Measurements from ENCODE around the gene COL4A6.

Gene COL4A6

DNA sequence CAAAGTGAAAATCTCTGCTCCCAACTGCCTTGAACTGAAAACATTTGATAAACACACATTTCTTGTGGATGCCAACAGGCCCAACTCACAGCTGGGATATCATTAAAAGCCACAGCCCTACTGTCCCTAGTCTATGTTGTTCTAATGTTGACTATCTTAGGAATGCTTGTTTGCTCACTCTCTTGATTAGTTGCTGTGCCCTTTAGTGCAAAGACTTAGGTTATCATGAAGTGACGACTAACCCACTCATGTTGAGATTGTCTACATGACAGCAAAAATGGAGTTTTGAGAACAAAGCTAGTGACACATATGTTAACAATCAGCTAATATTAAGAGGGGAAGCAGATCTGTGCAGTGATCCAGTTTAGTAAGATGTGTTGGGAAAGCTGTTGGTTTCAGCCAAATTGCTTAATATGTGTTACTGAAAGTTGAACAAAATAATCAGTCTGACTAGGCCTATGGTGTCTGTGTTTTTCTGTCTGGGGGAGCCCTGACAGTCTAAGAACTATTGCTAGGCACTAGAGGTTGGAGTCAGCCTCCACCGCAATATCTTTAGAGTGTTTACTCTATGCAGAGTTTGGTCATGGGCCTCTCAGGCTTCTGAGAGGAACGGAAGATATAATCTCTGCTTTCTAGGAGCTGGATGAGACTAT is 221.2 kb downstream of the COL4A6 start:
- DNase-seq (ENCODE audit: low read depth), result no peak

DNA sequence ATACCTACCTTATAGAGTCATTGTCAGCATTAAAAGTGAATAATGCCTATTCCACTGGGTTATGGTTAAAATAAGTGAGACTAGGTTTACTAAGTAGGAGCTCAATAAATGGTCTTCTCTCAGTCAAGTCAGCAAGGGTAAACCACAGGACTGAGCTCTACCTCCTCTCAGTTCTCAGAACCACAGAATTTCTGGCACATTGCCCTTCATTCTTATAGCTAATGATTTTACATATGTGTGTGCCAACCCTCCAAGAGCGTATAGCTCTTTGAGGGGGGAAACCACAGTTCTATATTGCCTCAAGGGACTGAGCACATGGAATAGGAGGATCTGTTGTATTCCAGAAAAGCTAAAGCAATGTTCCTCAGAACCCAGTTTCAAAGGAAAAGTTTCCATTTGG is 221.8 kb downstream of the COL4A6 start:
- DNase-seq (ENCODE audit: low read depth), result no peak

DNA sequence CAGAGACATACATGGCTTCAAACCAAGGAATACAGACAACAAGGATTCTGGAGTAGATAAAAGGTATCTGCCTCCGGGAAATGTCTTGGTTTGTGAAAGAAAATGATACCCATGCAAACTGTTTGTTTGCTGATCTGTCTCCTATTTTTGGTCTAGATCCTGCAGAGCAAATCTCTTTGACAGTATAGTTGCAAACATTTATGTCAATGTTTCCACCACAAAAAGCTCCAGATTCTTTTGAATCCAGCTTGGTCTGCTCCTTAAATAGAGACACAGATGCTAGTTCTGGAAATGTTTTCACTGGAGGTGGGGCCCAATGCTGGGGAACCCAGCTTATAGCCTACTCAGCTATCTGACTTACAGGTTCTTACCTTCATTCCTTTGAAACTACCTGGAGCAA is 226.9 kb downstream of the COL4A6 start:
- no peak for DNase-seq (ENCODE audit: low read depth)

DNA sequence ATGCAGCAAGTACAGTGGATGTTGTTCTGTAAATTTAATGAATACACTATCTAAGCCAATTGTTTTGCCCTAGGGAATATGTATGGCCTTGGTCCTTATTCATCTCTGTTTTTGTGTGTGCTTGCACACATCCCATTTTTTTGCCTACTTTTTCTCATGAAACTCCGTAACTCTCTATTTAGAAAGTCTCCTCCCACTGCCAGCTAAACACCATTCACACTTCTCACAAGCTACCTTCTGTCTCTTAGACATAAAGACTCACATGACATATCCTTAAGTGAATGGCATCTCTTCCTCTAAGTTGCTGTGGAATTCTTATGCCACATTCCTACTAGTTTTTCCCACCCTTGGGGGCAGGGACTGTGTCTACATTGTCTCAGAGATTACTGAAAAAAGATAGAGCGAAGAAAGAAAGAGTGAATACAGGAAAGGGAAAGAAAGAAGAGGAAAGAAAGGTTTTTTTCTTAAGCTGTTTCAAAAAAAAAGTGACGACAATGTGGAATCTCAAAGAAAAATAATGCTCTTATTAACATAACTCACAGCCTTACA is 229.1 kb downstream of the COL4A6 start:
- no peak for DNase-seq (ENCODE audit: low read depth)

DNA sequence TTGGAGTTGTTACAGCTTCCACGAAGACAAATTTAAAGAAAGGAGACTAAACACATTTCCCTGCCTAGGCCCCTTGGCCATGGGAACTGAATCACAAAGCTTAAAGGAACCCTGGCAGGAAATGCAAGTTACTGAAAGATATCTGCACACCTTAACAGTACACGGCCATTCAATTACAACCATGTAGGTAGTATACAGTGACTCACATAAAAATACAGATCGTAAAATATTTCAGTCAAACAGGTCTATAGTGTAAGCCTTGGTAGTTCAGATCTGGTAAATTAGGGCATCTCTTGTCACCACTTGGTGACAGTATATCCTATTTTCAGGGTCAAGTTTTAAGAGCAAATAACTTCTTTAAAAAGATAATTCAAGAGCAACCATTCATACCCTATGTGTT is 234.7 kb downstream of the COL4A6 start:
- DNase-seq (ENCODE audit: low read depth), result no peak

DNA sequence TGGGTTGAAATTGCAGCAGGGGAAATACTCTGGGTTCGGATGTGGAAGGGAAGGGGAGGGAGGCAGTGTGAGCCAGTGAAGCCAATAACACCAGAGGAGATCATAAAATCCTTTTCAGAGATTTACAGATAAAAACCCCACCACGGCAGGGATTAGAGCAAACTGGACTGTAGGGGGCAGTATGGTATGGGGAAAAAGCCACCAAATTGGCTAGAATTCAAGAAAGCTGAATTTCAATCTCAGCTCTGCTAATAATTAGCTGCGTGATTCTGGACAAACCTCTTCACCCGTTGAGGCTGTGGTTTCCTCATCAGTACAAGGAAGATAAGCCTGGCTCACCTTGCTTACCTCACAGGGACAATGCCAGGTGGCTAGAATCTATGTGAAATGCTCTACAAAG is 238.5 kb downstream of the COL4A6 start:
- no peak for DNase-seq (ENCODE audit: low read depth)

DNA sequence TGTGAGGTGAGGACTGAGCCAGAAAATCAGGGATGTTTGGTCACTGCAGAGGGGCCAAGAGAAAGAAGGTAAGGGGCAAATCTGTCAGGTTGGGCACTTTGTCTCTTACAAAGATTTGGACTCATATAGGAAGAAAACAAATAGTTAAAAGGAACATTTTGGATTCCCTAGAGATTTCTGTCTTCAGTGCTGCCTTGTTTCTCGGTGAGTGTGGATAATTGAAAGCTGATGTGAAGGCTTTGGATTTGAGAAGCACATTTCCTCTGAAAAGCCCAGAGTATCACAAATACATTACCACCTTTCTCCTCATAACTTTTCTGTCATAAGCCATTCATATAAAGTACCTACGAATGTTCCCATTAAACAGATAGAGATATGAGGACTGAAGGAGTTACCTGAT is 239.2 kb downstream of the COL4A6 start:
- no peak for DNase-seq (ENCODE audit: low read depth)

DNA sequence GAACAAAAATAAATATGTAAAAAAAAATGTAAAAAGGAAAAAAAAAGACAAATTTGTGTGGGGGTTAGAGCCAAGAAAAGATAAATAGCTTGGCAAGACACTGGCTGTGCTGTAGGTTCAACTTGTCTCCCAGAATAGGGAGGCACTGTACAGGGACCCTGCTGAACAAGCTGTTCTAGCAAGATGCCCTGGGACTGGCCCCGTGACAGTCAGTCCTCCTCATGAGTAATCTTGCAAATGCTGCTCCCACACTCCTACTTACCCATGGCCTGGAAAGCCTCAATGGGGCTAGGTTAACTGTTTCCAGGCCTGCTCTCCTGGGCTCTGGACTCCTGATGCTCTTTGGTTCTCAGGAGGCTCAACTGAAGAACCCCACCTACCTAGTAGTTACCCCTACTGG is 239.8 kb downstream of the COL4A6 start:
- no peak for DNase-seq (ENCODE audit: low read depth)

DNA sequence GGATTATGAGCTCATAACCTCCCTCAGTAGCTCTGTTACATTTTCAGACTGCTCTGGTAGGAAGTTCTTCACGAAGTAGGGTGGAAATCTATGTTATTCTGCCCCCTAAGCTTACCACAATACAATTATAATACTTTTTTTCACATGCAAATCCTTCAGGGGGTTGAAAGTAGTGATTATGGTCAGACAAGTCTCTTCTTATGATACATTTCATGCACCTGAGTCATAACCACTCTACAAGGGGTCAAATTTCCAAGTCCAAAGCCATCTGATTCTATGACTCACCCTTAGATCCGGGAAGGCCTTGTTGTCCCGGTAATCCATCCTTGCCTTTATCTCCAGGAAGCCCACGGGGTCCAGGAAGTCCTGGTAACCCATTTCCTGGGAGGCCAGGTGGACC is 251.4 kb downstream of the COL4A6 start:
- peak; percentile 56 for DNase-seq (ENCODE audit: low read depth)

DNA sequence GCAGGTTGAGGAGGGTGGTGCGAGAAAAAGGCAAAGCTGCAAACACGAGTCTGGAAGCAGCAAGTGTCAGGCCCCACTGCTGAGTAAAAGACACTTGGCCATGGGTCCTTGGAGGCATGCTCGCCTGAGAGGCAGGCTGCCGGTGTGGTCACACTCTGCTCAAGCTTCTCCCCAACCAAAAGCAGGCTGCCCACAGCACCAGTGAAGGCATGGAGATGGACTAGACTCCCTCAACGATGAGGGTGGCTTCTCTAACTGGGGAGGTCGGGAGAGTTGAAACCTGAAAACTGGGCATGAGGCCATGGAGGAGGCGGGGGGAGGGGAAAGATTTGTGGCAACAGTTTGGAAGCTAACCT is 260.1 kb downstream of the COL4A6 start:
- DNase-seq (ENCODE audit: low read depth), result no peak

DNA sequence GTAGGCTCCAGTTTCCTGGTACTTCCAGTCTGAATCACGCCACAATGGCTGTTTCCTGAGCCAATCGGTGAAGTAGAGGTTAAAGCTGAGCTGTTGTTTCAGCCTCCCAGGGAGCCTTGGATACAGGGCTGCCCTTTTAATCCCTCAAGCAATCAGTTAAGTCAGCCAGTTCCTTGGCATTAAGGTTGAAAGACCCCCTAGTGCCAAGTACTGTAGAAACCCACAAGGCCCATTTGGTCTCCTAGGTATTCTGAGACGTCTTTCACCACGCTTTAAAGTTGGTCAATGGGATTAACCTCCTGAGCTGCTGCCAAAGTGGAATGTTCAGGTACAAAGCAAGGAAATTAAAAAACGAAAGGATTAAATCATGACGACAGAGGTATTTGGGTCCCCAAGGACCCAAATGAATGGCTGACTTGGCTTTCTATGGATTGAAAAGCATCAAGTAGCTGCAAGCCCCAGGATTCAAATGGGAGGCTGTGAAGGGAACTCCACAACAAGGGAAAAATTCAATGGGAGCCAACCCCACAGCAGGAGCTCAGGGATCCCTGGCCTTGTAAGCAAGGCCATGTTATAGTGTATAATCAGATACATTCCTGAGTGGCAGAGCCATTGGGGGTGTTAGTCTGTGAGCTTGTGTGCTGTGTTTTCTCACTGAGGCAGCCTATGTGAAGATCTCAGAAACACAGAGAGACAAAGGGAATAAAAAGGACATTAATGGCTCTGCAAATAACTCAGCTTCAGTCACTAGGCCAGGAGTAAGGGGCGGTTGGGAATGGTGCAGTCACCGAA is 260.7 kb downstream of the COL4A6 start:
- no peak for DNase-seq (ENCODE audit: low read depth)

DNA sequence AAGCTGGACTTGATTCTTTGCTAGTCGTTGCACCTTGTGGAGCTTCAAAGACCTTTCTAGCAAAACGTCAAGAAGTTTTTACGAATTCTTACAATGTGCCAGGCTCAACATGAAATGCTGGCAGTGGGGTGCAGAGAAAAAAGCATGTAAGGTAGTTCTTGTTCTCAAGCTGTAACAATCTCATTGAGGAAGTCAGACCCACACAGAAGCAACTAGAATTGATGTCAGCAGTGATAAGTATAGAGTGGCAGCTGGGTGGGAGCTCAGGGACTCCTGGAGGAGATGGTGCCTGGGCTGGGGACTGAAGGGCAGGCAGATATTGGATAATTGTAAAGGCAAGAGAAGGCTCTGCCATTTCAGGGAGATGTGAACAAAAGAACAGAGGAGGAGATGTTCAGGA is 264.3 kb downstream of the COL4A6 start:
- DNase-seq (ENCODE audit: low read depth), result no peak

DNA sequence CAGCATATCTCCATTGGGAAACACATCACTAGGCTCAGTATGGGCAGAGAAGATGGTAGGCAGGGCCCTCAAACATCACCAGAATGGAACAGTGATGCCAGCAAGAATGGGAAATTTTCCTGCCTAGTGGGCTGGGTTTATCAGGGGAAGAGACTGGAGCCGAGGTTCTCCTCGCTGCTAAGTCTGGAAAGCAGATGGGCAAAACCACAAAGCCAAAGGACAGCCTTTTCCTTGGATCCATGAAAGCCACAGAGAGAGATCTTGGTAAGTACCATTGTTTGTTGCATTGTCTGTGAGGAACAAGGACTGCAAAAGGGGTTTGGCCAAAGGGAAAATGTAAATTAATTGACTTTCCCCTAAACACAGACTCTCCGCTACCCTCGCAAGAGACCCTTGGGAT is 266.6 kb downstream of the COL4A6 start:
- DNase-seq (ENCODE audit: low read depth), result no peak

DNA sequence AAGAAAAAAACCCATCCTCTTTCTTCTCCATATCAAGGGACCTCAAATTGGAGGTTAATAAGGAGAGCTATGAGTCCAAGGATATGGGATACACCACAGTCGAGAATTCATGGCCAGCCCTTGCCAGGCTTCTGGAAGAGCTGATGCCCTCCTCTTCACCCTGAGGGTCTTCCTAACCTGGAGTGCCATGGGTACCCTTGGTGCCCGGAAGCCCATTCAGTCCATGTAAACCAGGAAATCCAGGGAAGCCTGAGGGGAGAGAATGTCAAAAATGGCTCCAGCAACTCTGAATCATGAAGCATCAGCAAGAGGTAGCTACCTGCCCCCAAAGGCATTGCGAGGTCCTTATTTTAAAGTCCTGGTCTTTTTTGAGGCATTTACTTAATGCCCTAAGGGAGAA is 268.5 kb downstream of the COL4A6 start:
- no peak for DNase-seq (ENCODE audit: low read depth)

DNA sequence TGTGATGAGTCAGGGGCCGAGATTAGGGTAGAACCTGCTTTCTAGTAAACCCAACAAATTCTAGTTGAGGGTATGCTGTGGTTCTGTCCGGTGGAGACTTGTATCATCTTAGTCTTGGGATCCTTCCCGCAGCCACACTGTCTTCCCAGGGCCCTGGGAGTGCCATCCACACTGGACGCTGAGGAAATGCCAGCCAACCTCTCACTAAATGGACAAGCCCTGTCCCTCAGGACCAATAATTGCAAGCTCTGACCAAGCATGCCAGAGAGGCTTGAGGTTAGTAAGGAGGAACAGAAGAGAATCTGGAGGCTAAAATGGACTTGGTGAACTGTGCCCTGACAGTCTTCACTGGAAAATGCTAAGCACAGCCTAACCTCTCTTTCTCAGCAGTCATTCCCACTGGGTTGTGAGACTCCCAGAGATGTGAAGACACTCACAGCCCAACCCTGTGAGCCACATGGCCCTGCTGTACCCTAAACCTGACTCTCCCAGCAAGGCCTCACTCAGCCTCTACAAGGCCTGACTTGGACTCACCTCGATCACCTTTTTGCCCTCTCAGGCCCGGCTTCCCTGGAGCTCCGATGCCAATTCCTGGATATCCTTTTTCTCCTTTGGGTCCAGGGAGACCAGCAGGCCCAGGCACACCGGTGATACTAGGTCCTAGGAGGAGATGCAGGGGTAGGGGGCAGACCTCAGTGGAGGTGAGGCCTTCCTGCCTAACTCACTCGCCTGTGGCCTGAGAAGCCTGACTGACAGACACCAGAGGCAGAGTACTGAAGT is 269.1 kb downstream of the COL4A6 start:
- no peak for DNase-seq (ENCODE audit: low read depth)

DNA sequence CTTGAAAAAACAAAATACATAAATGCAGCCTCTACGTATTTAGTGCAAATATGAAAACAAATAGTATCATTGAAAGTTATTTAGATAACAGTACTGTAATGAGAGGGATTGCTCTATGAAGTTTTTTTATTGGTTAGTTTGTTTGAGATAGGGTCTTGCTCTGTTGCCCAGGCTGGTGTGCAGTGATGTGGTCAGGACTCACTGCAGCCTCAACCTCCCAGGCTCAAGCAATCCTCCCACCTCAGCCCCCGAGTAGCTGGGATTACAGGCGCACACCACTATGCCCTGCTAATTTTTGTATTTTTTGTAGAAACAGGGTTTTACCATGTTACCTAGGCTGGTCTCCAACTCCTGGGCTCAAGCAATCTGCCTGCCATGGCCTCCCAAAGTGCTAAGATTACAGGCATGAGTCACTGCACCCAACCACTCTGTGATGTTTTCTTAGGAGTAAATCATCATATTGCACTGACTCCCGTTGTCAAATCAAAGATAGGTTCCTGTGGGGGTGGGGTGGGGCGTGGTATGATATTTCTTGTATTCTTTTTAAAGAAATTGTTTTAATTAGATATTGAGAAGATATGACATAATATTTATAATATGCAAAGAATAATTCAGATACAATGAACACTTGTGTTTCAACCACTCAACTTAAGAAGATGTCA is 270.9 kb downstream of the COL4A6 start:
- no peak for DNase-seq (ENCODE audit: low read depth)

DNA sequence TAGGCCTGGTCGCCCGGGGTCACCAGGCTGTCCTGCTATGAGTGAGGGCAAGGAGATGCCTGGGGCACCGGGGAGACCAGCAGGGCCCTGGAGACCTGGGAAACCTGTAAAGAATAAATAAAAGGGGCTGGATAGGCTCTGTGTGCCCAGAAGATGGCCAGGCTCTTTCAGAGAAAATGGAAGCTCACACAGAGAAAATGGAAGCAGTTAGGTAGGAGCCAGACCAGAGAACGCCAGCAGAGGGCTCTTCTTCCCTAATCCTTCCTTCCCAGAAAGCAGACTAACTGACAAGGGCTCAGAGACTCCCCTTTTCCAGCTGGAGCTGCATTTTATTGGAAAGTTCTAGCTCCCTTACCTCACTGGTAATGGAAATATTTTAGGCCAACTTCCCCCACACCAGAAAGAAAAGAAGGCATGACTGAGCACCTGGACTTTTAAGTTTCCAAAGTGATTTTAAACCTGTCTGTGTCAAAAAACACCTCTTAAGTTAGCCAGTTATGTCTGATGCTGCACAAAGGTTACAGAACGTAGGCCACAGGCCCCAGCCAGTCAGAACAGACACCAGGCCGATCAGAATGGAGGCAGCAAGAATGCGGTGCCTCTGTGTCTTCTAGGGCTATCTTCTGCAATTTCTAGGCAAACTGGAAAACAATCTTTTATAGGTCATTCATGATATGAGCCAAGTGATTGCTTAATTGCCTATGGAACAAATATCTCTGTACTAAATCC is 272.7 kb downstream of the COL4A6 start:
- DNase-seq (ENCODE audit: low read depth), result no peak

DNA sequence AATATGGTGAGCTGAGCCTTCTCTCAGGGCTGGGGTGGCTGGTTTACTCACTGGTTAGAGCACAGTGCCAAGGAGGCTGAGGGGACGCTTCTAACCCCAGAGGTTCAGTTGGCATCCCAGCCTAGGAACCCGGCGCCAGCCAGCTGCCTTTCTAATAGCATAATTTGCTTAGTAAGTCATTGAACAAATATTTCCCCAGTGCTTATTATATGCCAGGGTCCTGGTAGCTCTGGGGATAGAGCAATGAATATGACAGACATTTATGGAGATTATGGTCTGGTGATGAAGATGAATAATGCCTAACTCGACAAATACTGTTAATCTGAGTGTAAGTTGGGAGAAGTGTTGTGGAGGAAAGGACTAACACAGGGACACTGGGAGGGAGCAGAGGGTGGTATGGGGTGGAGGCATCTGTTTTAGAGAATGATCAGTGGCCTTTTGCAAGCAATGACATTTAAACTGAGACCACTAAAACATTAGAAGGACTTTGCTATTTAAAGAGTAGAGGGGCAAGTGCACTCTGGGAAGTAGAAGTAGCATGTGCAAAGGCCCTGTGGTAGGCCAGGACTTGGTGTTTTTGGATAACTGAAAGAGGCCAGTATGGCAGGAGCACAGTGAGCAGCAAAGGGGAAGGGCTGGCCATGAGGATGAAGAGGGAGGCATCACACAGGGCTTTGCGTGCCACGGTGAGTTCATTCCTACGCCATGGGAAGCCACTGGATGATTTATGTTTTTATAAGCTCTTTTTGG is 274.7 kb downstream of the COL4A6 start:
- no peak for DNase-seq (ENCODE audit: low read depth)

DNA sequence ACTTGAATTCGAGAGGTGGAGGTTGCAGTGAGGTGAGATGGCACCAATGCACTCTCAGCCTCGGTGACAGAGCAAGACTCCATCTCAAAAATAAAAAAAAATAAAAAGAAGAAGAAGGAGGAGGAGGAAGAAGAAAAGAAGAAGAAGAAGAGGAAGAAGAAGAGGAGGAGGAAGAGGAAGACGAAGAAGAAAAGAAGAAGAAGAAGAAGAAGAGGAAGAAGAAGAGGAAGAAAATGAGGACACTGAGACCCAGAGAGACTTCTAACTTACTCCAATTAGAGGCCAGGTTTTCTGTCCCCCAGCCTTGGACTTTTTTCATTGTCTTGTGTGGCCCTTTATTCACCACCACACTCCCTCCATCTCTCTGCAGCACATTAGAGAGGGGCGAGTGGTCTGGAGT is 276.0 kb downstream of the COL4A6 start:
- DNase-seq (ENCODE audit: low read depth), result no peak

DNA sequence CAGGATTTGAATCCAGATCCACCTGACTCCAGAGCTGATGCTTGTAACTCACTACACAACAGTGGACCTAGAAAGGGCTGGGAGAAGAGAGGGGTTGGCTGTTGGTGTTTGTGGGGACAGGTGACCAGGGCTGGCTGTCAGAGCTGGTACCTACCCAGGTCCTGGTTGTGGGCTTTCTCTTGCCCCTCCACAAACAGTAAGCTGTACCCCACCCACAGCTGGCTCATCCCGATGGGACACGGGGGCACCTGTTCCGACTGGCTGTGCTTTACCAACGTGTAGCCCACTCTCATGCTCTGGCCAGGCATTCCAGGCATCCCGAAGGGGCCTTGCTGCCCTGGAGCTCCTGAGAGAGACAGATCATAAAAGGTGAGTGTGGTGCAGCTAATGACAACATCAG is 277.9 kb downstream of the COL4A6 start:
- DNase-seq (ENCODE audit: low read depth), result no peak

Data from HS-5 (cell line).